Fibroblast of the aortic adventitia (primary cell): ENCODE data around the gene MBOAT7. TPM values are rescaled to one million over a fixed set of nuclear protein-coding genes. Genes with fewer than 3 reads are reported as not detected.

Experiments used
- DNase-seq: peaks from one replicate; pipeline ENCODE4 v3.0.0-alpha.2; 2010; ENCODE audit warnings: low read depth
- H3K4me3 ChIP-seq: 2 replicates; pipeline ENCODE4 v1.5.1; 2011; ENCODE audit warnings: low read depth, mild to moderate bottlenecking, control low read depth, low read length, moderate library complexity
- total RNA-seq: library from RNA; depleted of rRNA; stranded (reverse); fragments of >200 nt; gene quantifications from 2 replicates; pipeline ENCODE4 v1.2.3, GENCODE V29; 2012; ENCODE audit warnings: low replicate concordance
- TF ChIP-seq, protein P1 (sequence below): IDR thresholded peaks from 2 replicates; pipeline ENCODE4 v1.5.1; 2011; ENCODE audit warnings: mild to moderate bottlenecking, low read length, control low read depth, inconsistent platforms; ENCODE audit not compliant: insufficient read depth

MBOAT7 gene
- total RNA-seq, 1 donor = 46.9 TPM

DNA sequence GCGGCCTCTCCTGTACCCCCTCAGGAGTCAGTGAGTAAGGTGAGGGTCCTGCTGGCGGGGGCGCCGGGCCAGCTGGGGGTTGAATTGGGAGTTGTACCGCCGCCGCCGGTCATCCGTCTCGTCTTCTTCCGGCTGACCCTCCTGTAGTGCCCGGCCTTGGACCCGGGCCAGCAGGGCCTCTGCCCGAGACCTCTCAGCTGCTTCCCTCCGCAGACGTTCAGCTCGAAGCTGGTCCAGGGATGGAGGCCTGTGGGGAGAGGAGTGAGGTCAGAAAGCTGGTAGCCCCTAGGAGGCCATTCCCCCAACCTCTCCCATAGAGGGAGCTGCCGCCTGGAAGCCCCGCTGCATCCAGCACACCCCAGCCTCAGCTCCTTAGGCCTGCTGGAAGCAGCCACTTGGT, 33.7 kb downstream of the MBOAT7 start:
- no peak for DNase-seq
- H3K4me3 ChIP-seq = no peak overlapping the region
- TF ChIP-seq, protein P1, sequence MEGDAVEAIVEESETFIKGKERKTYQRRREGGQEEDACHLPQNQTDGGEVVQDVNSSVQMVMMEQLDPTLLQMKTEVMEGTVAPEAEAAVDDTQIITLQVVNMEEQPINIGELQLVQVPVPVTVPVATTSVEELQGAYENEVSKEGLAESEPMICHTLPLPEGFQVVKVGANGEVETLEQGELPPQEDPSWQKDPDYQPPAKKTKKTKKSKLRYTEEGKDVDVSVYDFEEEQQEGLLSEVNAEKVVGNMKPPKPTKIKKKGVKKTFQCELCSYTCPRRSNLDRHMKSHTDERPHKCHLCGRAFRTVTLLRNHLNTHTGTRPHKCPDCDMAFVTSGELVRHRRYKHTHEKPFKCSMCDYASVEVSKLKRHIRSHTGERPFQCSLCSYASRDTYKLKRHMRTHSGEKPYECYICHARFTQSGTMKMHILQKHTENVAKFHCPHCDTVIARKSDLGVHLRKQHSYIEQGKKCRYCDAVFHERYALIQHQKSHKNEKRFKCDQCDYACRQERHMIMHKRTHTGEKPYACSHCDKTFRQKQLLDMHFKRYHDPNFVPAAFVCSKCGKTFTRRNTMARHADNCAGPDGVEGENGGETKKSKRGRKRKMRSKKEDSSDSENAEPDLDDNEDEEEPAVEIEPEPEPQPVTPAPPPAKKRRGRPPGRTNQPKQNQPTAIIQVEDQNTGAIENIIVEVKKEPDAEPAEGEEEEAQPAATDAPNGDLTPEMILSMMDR = no peak

- TF ChIP-seq, protein P1 = no peak
- no peak for DNase-seq
- H3K4me3 ChIP-seq = no peak overlapping the region
Observed at GRCh38 chr19:54154603-54155345, 34.6 kb downstream of the MBOAT7 start.

- no peak overlapping the region for H3K4me3 ChIP-seq
- TF ChIP-seq, protein P1 = no peak
- no peak for DNase-seq
Observed at GRCh38 chr19:54153731-54154326, 35.6 kb downstream of the MBOAT7 start.

GRCh38 chr19:54152878-54153524, 36.4 kb downstream of the MBOAT7 start:
- TF ChIP-seq, protein P1 = no peak
- DNase-seq = no peak
- H3K4me3 ChIP-seq = no peak overlapping the region

- TF ChIP-seq, protein P1 = no peak
- DNase-seq = no peak
- H3K4me3 ChIP-seq = no peak overlapping the region
Observed at GRCh38 chr19:54152267-54152666, 37.1 kb downstream of the MBOAT7 start.

GRCh38 chr19:54151362-54152035, 37.9 kb downstream of the MBOAT7 start:
- no peak for DNase-seq
- TF ChIP-seq, protein P1 = no peak
- H3K4me3 ChIP-seq = no peak overlapping the region
